Measurements from ENCODE around the gene TNK1.

- TF ChIP-seq, protein P1, sequence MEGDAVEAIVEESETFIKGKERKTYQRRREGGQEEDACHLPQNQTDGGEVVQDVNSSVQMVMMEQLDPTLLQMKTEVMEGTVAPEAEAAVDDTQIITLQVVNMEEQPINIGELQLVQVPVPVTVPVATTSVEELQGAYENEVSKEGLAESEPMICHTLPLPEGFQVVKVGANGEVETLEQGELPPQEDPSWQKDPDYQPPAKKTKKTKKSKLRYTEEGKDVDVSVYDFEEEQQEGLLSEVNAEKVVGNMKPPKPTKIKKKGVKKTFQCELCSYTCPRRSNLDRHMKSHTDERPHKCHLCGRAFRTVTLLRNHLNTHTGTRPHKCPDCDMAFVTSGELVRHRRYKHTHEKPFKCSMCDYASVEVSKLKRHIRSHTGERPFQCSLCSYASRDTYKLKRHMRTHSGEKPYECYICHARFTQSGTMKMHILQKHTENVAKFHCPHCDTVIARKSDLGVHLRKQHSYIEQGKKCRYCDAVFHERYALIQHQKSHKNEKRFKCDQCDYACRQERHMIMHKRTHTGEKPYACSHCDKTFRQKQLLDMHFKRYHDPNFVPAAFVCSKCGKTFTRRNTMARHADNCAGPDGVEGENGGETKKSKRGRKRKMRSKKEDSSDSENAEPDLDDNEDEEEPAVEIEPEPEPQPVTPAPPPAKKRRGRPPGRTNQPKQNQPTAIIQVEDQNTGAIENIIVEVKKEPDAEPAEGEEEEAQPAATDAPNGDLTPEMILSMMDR (IDR thresholded peaks at IDR 0.05), result no peak
- TF ChIP-seq EP300 (IDR thresholded peaks at IDR 0.05), result no peak
- no peak for TF ChIP-seq POLR2A (IDR thresholded peaks at IDR 0.05)
- TF ChIP-seq POLR2AphosphoS5 (IDR thresholded peaks at IDR 0.05), result no peak
These were observed 29.9 kb downstream of the TNK1 start for GRCh38 chr17:7410634-7411426.
